ENCODE data around the gene CTSE.

DNA sequence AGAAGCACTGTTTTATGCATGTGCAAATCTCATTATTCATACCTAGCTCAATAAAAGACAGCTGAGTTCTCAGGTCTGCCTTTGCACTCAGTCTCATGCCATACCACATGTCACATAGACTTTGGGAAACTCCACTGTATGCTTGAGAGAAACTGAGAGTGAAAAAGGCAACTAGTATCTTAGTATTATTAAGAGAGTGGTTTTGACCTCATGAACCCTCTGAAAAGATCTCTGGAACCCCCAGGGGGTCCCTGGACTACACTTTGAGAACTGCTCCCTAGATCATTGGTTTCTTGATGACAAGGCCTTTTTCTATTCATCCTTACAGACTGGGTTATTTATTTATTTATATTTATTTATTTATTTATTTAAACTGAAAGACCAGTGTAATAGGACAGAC, 25.6 kb upstream of the CTSE start:
- TF ChIP-seq CTCF (IDR thresholded peaks at IDR 0.05) (no peak), EP300 (IDR thresholded peaks at IDR 0.05) (no peak), POLR2A (IDR thresholded peaks at IDR 0.05; ENCODE audit: low read depth) (no peak)

All from esophagus muscularis mucosa (tissue), 4 donors.